ENCODE results near the gene NEDD4L. TPM values are rescaled to one million over a fixed set of nuclear protein-coding genes. Genes with fewer than 3 reads are reported as not detected.

The NEDD4L gene
- total RNA-seq, 1 experiment from 2014 or later = 57.4 TPM

DNA sequence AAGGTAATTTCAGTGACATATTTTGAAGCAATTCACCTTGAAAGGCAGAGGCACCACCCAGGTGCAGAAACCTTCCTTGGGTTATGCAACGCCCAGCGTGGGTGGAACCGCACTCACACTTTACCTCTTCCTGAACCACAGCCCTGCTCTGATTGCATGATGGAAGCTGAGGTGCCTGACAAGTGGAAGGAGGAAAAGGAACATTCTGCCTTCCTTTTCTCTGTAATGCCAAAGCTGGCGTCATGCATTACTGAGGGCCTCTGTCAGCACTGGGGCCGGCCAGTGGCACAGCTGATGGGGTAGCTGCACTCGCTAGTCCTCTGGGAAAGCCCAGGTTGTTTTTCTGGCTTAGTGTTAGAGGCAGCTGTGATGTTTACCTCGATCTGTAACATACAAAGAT lies 266.5 kb downstream of the NEDD4L start:
- H3K36me3 ChIP-seq (ENCODE audit: low read depth) = peaks cover 4% of the 10 kb centered on the region
- peaks cover 49% of the 10 kb centered on the region for H3F3A ChIP-seq (ENCODE audit: insufficient read depth, low read depth)
- H3K4me3 ChIP-seq = no peak overlapping the region
- POLR2A ChIA-PET (ENCODE audit: unreplicated experiment) = interaction anchor here (0.7 kb wide), 2 partner anchors 48 to 85 kb away, joined by 5 to 9 read pairs; no protein-coding TSS in a partner anchor
- peak overlapping the region; percentile 41 for H3K4me2 ChIP-seq
- H3K9me2 ChIP-seq (ENCODE audit: insufficient read depth) = no peaks in the 10 kb centered on the region
- peaks cover 68% of the 10 kb centered on the region for H3K4me1 ChIP-seq (replicated peaks; ENCODE audit: insufficient read depth)
- H2AFZ ChIP-seq = no peak overlapping the region
- peaks cover 6% of the 10 kb centered on the region; the same call in 1 of the 2 replicates for H3K9me3 ChIP-seq (ENCODE audit: insufficient read depth, low read depth)
- peaks cover 90% of the 10 kb centered on the region for H3K79me2 ChIP-seq (ENCODE audit: low read depth)
- CTCF ChIA-PET = no interaction called here
- peak overlapping the region; percentile 60 for H3K27ac ChIP-seq
- no TSS peak for BruUV-seq (replicated peaks)
- TF ChIP-seq, protein P1, sequence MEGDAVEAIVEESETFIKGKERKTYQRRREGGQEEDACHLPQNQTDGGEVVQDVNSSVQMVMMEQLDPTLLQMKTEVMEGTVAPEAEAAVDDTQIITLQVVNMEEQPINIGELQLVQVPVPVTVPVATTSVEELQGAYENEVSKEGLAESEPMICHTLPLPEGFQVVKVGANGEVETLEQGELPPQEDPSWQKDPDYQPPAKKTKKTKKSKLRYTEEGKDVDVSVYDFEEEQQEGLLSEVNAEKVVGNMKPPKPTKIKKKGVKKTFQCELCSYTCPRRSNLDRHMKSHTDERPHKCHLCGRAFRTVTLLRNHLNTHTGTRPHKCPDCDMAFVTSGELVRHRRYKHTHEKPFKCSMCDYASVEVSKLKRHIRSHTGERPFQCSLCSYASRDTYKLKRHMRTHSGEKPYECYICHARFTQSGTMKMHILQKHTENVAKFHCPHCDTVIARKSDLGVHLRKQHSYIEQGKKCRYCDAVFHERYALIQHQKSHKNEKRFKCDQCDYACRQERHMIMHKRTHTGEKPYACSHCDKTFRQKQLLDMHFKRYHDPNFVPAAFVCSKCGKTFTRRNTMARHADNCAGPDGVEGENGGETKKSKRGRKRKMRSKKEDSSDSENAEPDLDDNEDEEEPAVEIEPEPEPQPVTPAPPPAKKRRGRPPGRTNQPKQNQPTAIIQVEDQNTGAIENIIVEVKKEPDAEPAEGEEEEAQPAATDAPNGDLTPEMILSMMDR (conservative IDR thresholded peaks at IDR 0.05) = no peak
- TF ChIP-seq EZH2 (IDR thresholded peaks at IDR 0.05; ENCODE audit: low read depth) = no peak
- peaks cover 45% of the 10 kb centered on the region for H4K20me1 ChIP-seq (ENCODE audit: insufficient read depth)
- no peaks in the 10 kb centered on the region for H3K27me3 ChIP-seq (ENCODE audit: insufficient read depth, low read depth)
- intact Hi-C loops (cut with micrococcal nuclease; ENCODE audit: unreplicated experiment) = loop anchor here (1.0 to 5.0 kb wide), 3 partner anchors 41 to 88 kb away; no protein-coding TSS in a partner anchor
- DNase-seq = peak; percentile 72 to 95

DNA sequence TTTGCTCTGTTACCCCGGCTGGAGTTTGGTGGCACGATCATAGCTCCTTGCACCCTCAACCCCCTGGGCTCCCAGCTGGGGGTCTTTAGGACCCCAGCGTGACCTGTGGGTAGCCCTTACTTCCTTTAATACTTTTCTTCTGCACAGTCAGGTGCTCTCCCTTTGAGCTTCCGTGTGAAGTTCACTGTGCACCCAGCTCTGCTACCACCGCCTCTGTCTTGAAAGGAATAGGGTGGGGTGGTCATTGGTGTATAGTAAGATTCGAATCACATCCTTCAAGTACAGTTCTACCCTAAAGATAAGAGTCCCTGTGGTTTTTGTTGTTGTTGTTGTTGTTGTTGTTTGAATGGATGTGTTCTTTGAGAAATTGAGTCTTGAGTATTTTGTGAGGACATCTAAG lies 267.4 kb downstream of the NEDD4L start:
- H3K4me2 ChIP-seq = peak overlapping the region; percentile 41; the same call in 1 of the 2 replicates
- H3K36me3 ChIP-seq (ENCODE audit: low read depth) = 0 out of 2 replicates have a peak, but pooled peaks cover 1% of the 10 kb centered on the region
- H3F3A ChIP-seq (ENCODE audit: insufficient read depth, low read depth) = peaks cover 49% of the 10 kb centered on the region
- H3K27ac ChIP-seq = no peak overlapping the region
- no peak overlapping the region for H3K4me3 ChIP-seq
- H3K79me2 ChIP-seq (ENCODE audit: low read depth) = peaks cover 91% of the 10 kb centered on the region
- ChIA-PET CTCF (no interaction called here), POLR2A (ENCODE audit: unreplicated experiment) (no interaction called here)
- H3K4me1 ChIP-seq (replicated peaks; ENCODE audit: insufficient read depth) = peaks cover 68% of the 10 kb centered on the region
- no peak overlapping the region for H2AFZ ChIP-seq
- H3K9me2 ChIP-seq (ENCODE audit: insufficient read depth) = no peaks in the 10 kb centered on the region
- BruUV-seq (replicated peaks) = no TSS peak
- intact Hi-C loops (cut with micrococcal nuclease; ENCODE audit: unreplicated experiment) = loop anchor here (5.0 kb wide), 1 partner anchor 89 kb away; no protein-coding TSS in a partner anchor
- TF ChIP-seq, protein P1 (conservative IDR thresholded peaks at IDR 0.05) = no peak
- TF ChIP-seq EZH2 (IDR thresholded peaks at IDR 0.05; ENCODE audit: low read depth) = no peak
- H4K20me1 ChIP-seq (ENCODE audit: insufficient read depth) = peaks cover 45% of the 10 kb centered on the region
- DNase-seq = no peak
- H3K9me3 ChIP-seq (ENCODE audit: insufficient read depth, low read depth) = no peaks in the 10 kb centered on the region
- H3K27me3 ChIP-seq (ENCODE audit: insufficient read depth, low read depth) = no peaks in the 10 kb centered on the region

DNA sequence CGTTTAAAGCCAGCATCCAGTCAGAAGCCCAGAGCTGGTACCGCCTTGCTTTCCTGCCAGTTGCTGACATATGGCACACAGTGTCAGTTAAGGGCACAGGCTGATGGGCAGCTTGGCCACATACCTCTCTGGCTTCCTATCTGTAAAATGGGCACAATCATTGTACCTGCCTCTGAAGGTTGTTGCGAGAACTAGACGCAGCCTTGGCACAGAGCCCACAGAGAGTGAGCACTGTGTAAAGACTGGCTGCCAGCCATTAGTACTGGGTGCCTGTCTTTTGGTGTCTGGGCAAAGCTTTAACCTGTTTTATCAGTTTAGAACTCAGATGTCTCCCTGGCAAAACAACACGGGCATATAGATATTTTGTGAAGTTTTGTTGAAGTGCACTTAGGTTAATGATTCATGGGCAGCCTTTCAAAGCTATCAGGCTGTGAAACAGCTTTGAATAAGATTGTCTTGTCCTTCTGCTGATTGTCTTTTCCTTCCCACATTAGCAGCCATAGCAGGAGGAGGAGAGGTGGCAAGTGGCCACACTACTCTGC lies 269.5 kb downstream of the NEDD4L start:
- POLR2A ChIA-PET (ENCODE audit: unreplicated experiment) = interaction anchor here (0.6 kb wide), 2 partner anchors 27 to 49 kb away, joined by 4 to 8 read pairs; no protein-coding TSS in a partner anchor
- no peak for DNase-seq

More for the DNA sequence above, 269.5 kb downstream of the NEDD4L start:
- intact Hi-C loops (cut with micrococcal nuclease; ENCODE audit: unreplicated experiment) = loop anchor here (2.0 to 5.0 kb wide), 2 partner anchors 45 to 91 kb away; no protein-coding TSS in a partner anchor
- Histone ChIP-seq H3F3A (ENCODE audit: insufficient read depth, low read depth) (peaks cover 45% of the 10 kb centered on the region), H3K4me1 (replicated peaks; ENCODE audit: insufficient read depth) (peaks cover 55% of the 10 kb centered on the region), H4K20me1 (ENCODE audit: insufficient read depth) (peaks cover 51% of the 10 kb centered on the region), H3K4me2 (peak overlapping the region; percentile 17; the same call in 1 of the 2 replicates), H3K36me3 (ENCODE audit: low read depth) (peaks cover 13% of the 10 kb centered on the region; the same call in 1 of the 2 replicates), H3K9me3 (ENCODE audit: insufficient read depth, low read depth) (no peaks in the 10 kb centered on the region), H2AFZ (no peak overlapping the region), H3K27ac (peak overlapping the region; percentile 45), H3K9me2 (ENCODE audit: insufficient read depth) (no peaks in the 10 kb centered on the region), H3K4me3 (no peak overlapping the region), H3K27me3 (ENCODE audit: insufficient read depth, low read depth) (no peaks in the 10 kb centered on the region), H3K79me2 (ENCODE audit: low read depth) (peaks cover 90% of the 10 kb centered on the region)
- no peak for TF ChIP-seq EZH2 (IDR thresholded peaks at IDR 0.05; ENCODE audit: low read depth)
- TF ChIP-seq, protein P1 (conservative IDR thresholded peaks at IDR 0.05) = no peak
- BruUV-seq (replicated peaks) = no TSS peak
- CTCF ChIA-PET = interaction anchor here (0.6 kb wide), 2 partner anchors 86 to 555 kb away, joined by 3 to 13 read pairs; no protein-coding TSS in a partner anchor

Data from PC-9 (cell line).